ENCODE measurements around the gene RASGEF1B.

DNA sequence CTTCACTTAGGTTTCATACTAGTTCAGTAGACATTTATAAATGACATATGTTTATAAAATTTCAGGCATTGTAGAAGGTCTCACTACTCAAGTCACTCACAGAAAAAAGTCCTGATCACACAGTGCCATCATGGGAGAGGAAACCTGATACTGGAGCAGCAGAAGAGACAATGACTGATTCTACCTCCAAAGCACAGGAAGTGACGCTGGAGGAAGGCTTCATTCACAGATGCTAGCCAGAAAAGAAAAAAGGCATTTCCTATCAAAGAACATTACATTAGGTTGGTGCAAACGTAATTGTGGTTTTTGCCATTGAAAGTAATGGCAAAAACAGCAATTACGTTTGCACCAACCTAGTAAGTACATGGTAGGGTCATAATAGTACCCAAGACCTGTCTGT, 79.5 kb downstream of the RASGEF1B start:
- TF ChIP-seq CTCF (conservative IDR thresholded peaks at IDR 0.05; ENCODE audit: low read depth, low read length), result no peak
- TF ChIP-seq POLR2A (IDR thresholded peaks at IDR 0.05; ENCODE audit: low read depth, low read length), result no peak
- TF ChIP-seq, protein P1, sequence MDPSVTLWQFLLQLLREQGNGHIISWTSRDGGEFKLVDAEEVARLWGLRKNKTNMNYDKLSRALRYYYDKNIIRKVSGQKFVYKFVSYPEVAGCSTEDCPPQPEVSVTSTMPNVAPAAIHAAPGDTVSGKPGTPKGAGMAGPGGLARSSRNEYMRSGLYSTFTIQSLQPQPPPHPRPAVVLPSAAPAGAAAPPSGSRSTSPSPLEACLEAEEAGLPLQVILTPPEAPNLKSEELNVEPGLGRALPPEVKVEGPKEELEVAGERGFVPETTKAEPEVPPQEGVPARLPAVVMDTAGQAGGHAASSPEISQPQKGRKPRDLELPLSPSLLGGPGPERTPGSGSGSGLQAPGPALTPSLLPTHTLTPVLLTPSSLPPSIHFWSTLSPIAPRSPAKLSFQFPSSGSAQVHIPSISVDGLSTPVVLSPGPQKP (IDR thresholded peaks at IDR 0.05; ENCODE audit: borderline replicate concordance, low read depth, low read length), result no peak
- TF ChIP-seq SMC3 (IDR thresholded peaks at IDR 0.05; ENCODE audit: low read depth, low read length), result no peak
- no peak for TF ChIP-seq USF2 (IDR thresholded peaks at IDR 0.05; ENCODE audit: low read depth, low read length)
- no peak for TF ChIP-seq MXI1 (IDR thresholded peaks at IDR 0.05; ENCODE audit: borderline replicate concordance, low read depth, low read length)
- no peak for TF ChIP-seq RAD21 (IDR thresholded peaks at IDR 0.05; ENCODE audit: low read length)
- no peak for TF ChIP-seq MAZ (IDR thresholded peaks at IDR 0.05; ENCODE audit: borderline replicate concordance, low read depth, low read length)

All from IMR-90 (cell line).